Activated naive CD8-positive, alpha-beta T cell treated with anti-CD3 and anti-CD28 coated beads, Interleukin-2, amount 50 U/mL, for 24 hours (primary cell): ENCODE results near the gene FCN2.

Experiments
- ATAC-seq: fragments of 150-1000 bp; cut with Tn5 transposase; one replicate; pipeline ENCODE4 v1.10.0; 2021
- DNase-seq: peaks from one replicate; pipeline ENCODE4 v3.0.0; 2021
- H3K27ac Mint-ChIP-seq: one replicate; pipeline ENCODE4 v1.8.0; 2021; ENCODE audit warnings: mild to moderate bottlenecking, mixed read lengths
- H3K27me3 Mint-ChIP-seq: one replicate; pipeline ENCODE4 v1.8.0; 2021; ENCODE audit warnings: mixed read lengths
- H3K36me3 Mint-ChIP-seq: one replicate; pipeline ENCODE4 v1.8.0; 2021; ENCODE audit warnings: low read depth, mixed read lengths
- H3K4me1 Mint-ChIP-seq: one replicate; pipeline ENCODE4 v1.8.0; 2021; ENCODE audit warnings: mixed read lengths
- H3K4me3 Mint-ChIP-seq: one replicate; pipeline ENCODE4 v1.8.0; 2021; ENCODE audit warnings: mild to moderate bottlenecking, moderate library complexity, mixed read lengths
- H3K9me3 Mint-ChIP-seq: one replicate; pipeline ENCODE4 v1.8.0; 2021; ENCODE audit warnings: mixed read lengths

Gene FCN2

DNA sequence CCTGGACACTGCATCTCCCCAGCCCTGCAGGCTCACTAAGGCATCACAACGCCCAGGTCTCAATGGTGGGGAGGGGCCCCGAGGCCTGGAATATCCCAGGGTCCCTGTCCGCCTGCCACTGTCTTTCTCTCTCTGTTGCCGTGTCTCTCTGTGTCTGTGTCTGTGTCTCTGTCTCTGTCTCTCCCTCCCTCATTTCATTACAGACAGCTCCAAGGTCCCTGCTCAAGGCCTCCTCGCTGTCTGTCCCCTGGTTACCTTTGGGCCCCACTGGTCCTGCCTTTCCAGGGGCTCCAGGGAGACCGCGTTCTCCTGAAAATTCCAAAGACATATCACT lies 33.9 kb downstream of the FCN2 start:
- H3K27me3 Mint-ChIP-seq: peaks cover 16% of the 10 kb centered on the region
- no peak overlapping the region for H3K27ac Mint-ChIP-seq
- H3K4me3 Mint-ChIP-seq: no peak overlapping the region

DNA sequence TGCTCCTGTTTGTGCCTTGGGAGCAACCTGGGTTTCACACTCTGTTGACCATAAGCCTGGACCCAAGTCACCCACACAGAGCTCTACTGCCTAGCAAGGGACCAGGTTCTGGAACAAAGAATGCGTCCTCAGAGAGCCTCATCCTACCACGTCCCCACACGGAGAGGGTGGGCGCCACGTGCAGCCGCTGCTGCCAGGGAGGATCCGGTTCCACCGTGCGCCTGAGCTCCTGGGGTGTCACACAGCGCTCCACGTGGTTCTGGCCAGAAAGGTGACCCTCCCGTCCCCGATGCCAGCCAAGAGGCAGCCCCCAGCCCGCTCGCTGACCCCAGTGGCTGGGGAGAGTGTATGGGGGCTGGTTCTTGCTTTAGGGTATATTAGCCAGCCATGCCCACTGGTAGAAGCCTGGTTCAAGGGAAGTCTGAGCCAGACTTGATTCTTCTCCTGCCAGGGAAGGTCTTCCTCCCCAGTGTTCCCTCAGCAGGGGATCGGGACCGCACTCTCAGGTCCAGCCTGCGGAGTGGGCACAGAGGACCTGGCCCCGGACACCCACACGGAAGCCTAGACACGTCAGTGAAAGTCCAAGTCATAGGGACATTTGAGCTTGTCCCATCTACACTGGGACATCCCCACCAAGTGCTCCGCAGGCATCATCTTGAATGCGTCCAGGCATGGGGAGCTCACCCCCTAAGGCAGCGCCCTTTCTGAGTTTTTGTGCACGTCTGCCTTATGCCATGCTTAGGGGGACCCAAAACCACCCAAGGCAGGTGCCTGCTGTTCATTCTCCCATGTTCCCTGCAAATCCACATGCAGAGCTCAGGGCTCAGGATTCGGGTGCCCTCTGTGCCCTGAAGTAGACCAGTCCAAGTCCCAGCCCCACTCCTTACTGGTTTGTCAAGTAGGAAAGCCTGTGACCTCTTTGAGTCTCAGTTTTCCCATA lies 34.7 kb downstream of the FCN2 start:
- DNase-seq (no peak), ATAC-seq (no peak)
- Mint-ChIP-seq H3K27ac (no peak overlapping the region), H3K4me1 (peaks cover 2% of the 10 kb centered on the region), H3K4me3 (no peak overlapping the region), H3K9me3 (peaks cover 6% of the 10 kb centered on the region), H3K36me3 (peaks cover 3% of the 10 kb centered on the region), H3K27me3 (peaks cover 13% of the 10 kb centered on the region)

More for the DNA sequence above, 33.9 kb downstream of the FCN2 start:
- Mint-ChIP-seq H3K9me3 (no peaks in the 10 kb centered on the region), H3K36me3 (no peaks in the 10 kb centered on the region), H3K4me1 (peaks cover 3% of the 10 kb centered on the region)
- ATAC-seq: no peak
- no peak for DNase-seq

DNA sequence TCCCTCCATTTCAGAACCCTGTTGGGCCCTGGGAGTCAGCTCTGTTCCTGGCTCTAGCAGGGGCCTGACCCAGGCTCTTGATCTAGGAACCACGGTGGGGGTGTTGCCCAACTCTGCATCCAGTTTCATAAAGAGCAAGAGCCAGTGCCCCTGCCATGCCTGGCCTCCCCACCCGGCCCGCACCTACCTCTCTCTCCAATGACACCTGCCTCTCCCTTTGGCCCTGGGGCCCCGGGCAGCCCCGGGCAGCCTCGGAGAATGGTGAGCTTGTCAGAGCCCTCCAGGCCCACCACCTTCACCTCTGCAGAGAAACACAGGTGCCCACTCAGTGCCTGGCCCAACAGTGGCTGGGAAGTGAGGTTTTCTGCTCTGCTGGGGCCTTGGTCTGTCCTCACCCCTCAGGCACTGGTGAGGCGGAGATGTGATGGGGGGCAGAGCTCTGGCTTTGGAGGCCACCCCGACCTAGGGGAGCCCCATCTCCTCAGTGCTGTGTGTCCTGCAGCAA lies 35.6 kb downstream of the FCN2 start:
- Mint-ChIP-seq H3K27me3 (peaks cover 9% of the 10 kb centered on the region), H3K36me3 (peaks cover 3% of the 10 kb centered on the region), H3K4me1 (peaks cover under 1% of the 10 kb centered on the region), H3K27ac (no peak overlapping the region), H3K4me3 (no peak overlapping the region), H3K9me3 (peaks cover 6% of the 10 kb centered on the region)
- ATAC-seq (no peak), DNase-seq (no peak)

DNA sequence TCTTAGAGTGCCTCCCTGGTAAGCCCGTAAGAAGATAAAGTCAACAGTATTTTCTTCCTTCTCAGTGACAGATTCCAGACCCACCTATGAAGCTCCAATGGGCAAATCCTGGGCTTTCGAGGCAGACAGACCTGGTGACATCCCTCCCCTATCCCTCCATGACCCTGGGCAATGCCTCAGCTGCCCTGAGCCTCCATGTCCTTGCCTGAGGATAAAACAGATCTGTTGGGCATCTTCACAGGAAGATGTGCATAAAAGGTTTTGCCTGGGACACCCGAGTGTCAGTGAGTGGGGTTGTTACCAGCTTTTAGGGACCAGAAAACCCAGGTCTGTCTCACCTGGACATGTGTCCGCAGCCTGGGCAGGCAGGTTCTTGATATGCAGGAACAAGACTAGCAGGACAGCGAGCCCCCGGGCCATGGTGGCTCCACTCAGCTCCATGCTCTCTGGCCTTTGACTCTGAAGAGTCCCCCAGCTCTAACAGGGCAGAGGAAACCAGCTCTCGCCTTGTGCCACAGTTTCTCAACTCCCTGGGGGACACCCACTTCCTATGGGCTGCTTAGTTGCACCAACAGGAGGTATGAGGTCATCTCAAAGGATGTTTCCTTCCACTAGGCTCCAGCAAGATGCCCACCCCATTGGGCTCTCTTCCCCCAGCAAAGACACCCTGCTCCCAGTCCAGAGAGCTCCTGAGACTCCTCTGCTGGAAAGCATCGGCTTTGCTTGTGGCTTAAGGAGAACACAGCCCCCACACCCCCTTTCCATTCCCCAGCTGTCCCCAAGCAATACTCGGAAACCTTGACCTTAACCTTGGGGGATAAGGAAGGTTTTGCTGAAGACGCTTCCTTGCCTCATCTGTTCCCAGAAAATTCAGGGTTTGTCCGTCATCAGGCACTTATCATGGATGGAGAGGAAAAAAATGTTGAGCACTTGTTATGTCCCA lies 37.1 kb downstream of the FCN2 start, which contains the start of gene FCN1:
FCN1 (minus strand) TSS at position 482 of the 943 bp plus-strand sequence; CDS start at position 441, 41 bp downstream.
- H3K4me1 Mint-ChIP-seq: peaks cover 2% of the 10 kb centered on the region
- no peak within 1 kb of the TSS for H3K4me3 Mint-ChIP-seq
- H3K36me3 Mint-ChIP-seq: peaks cover 3% of the 10 kb centered on the region
- H3K27me3 Mint-ChIP-seq: peaks cover 3% of the 10 kb centered on the region
- H3K9me3 Mint-ChIP-seq: peaks cover 6% of the 10 kb centered on the region
- no peak for ATAC-seq
- no peak within 1 kb of the TSS for H3K27ac Mint-ChIP-seq
- DNase-seq: no peak

DNA sequence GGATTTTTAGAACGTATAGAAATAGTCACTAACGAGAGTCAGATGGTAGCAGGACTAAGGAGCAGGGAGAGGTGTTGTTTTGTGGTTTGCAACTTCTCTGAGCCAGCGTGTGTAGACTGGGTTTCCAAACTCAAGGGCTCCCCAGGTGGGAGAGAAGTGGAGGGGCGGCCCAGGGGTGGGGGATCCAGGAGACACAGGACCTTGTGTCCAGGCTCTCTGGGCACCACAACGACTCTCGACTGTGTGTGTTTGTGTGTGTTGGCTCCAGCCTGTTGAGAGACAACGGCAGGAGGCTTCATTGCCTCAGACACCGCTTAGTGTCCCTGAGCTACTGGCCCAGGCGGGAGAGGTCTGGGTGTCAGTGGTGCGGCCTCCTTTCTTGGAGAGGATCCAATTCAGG lies 38.0 kb downstream of the FCN2 start:
- Mint-ChIP-seq H3K36me3 (peaks cover 3% of the 10 kb centered on the region), H3K27me3 (peaks cover 3% of the 10 kb centered on the region), H3K4me3 (no peak overlapping the region), H3K9me3 (peaks cover 6% of the 10 kb centered on the region), H3K27ac (no peak overlapping the region), H3K4me1 (peaks cover 2% of the 10 kb centered on the region)
- DNase-seq (no peak), ATAC-seq (no peak)

DNA sequence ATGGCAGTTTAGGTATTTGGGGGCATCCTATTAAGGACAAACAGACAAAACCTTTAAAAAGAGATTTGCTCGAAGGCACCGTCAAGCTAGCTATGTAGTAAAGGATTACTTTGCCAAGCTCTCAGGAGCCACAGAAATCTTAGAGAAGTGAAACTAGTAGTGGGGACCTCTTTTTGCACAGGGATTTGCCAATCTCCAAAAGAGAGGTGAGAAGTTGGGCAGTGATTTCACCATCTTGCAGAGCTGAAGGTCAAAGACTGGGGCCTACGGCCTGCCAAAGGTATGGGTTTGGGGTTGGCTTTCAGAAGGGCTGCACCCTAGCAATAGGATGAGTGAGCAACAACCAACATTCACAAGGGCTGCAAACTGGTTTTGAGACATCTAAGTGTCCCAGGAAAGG lies 38.7 kb downstream of the FCN2 start:
- Mint-ChIP-seq H3K36me3 (peaks cover 3% of the 10 kb centered on the region), H3K27me3 (peaks cover 3% of the 10 kb centered on the region), H3K9me3 (peaks cover 6% of the 10 kb centered on the region), H3K4me1 (peaks cover 2% of the 10 kb centered on the region), H3K4me3 (no peak overlapping the region), H3K27ac (no peak overlapping the region)
- DNase-seq: no peak
- ATAC-seq: no peak

DNA sequence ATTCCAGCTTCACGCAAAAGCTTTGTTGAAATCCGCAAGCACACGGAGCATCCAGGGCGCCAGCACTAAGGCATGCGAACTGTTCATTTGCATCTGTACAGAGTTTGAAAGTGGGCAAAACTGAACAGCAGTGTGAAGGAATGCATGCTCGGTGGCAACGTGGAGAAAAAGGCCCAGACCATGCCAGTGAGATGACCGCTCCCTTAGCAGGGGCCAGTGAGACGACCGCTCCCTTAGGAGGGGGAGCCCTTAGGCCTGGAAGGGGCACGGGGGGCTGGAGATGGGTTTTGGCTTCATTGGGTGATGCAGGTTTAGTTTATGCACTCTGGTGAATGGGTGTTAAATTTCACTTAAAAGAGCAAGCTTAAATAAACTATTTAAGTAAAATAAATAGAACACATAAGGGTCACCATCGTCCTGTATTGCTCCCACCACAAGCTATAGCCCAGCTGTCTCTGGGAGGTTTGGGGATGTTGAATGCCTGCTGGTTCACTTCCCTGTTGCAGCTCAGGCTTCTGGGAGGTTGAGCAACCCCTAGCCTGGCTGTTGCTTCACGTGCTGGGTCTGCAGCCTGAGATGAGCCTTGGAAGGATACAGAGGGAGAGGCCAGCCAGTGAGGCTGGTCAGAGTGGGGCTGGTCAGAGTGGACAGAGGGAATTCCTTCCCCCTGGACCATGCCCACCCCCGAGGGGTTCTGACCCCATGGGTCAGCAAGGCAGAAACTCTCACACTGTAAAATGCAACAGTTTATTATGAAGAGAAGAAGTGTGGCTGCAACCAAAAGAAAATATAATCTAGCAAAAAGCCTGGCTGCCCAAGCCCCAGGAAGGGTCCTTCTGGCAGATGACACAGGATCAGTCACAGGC lies 41.7 kb downstream of the FCN2 start:
- Mint-ChIP-seq H3K36me3 (peaks cover 3% of the 10 kb centered on the region), H3K9me3 (peaks cover 6% of the 10 kb centered on the region), H3K4me1 (peaks cover 2% of the 10 kb centered on the region), H3K4me3 (no peak overlapping the region), H3K27me3 (peaks cover 3% of the 10 kb centered on the region), H3K27ac (no peak overlapping the region)
- ATAC-seq: no peak
- no peak for DNase-seq

DNA sequence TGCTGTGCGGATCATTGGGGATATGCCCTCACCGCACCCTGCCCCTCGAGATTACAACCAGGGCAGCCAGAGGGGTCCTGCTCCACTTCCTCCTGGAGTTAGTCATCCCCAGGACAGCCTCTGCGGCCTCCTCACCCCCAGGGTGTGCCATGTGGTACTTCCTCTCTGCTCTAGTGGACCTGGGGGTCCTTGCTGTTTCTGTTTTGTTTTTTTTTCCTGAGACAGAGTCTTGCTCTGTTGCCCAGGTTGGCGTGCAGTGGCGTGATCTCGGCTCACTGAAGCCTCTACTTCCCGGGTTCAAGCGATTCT lies 42.3 kb downstream of the FCN2 start:
- Mint-ChIP-seq H3K4me3 (no peak overlapping the region), H3K4me1 (peaks cover 2% of the 10 kb centered on the region), H3K27me3 (peaks cover 4% of the 10 kb centered on the region), H3K9me3 (peaks cover 6% of the 10 kb centered on the region), H3K27ac (no peak overlapping the region), H3K36me3 (peaks cover 3% of the 10 kb centered on the region)
- DNase-seq: no peak
- no peak for ATAC-seq

DNA sequence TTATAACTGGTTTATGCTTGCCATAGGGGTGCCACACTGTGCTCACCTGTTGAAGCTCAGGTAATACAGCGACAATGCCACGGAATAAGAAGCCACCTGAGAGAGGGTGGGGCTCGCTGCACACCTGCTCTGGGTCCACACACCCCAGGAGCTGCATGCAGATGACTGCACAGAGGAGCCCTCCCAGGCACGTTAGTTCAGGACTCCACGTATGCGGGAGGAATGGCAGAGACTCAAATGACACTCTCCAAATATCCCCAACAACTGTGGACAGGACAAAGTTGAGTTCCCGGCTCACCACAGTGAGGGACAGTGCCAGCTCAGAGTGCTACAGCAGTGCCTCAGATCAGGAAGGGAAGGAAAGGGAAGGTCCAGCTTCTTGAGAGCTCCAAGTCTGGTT lies 42.9 kb downstream of the FCN2 start:
- no peak overlapping the region for H3K4me3 Mint-ChIP-seq
- DNase-seq: no peak

DNA sequence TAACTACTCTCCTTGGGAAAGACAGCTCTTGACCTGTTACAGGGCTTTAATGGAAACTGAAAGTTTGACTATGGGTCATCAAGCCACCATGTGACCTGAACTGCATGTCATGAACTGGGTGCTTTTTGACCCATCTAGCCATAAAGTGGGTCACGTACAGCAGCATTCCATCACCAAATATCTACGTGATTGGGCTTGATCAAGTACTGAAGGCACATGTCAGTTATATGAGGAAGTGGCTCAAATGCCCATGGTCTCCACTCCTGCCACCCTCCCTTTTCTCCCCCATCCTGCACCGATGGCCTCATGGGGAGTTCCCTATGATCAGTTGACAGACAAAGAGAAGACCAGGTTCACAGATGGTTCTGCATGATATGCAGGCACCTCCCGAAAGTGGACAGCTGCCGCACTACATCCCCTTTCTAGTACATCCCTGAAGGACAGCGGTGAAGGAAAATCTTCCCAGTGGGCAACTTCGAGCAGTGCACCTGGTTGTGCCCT lies 44.5 kb downstream of the FCN2 start:
- no peak overlapping the region for H3K4me3 Mint-ChIP-seq
- H3K36me3 Mint-ChIP-seq: no peaks in the 10 kb centered on the region
- H3K27me3 Mint-ChIP-seq: peaks cover 2% of the 10 kb centered on the region
- no peak for DNase-seq
- no peak for ATAC-seq
- peaks cover 9% of the 10 kb centered on the region for H3K4me1 Mint-ChIP-seq
- H3K27ac Mint-ChIP-seq: no peak overlapping the region
- no peaks in the 10 kb centered on the region for H3K9me3 Mint-ChIP-seq

More for the DNA sequence above, 42.9 kb downstream of the FCN2 start:
- peaks cover 5% of the 10 kb centered on the region for H3K27me3 Mint-ChIP-seq
- peaks cover 3% of the 10 kb centered on the region for H3K36me3 Mint-ChIP-seq
- H3K4me1 Mint-ChIP-seq: peaks cover 2% of the 10 kb centered on the region
- H3K27ac Mint-ChIP-seq: no peak overlapping the region
- H3K9me3 Mint-ChIP-seq: peaks cover 6% of the 10 kb centered on the region
- no peak for ATAC-seq

DNA sequence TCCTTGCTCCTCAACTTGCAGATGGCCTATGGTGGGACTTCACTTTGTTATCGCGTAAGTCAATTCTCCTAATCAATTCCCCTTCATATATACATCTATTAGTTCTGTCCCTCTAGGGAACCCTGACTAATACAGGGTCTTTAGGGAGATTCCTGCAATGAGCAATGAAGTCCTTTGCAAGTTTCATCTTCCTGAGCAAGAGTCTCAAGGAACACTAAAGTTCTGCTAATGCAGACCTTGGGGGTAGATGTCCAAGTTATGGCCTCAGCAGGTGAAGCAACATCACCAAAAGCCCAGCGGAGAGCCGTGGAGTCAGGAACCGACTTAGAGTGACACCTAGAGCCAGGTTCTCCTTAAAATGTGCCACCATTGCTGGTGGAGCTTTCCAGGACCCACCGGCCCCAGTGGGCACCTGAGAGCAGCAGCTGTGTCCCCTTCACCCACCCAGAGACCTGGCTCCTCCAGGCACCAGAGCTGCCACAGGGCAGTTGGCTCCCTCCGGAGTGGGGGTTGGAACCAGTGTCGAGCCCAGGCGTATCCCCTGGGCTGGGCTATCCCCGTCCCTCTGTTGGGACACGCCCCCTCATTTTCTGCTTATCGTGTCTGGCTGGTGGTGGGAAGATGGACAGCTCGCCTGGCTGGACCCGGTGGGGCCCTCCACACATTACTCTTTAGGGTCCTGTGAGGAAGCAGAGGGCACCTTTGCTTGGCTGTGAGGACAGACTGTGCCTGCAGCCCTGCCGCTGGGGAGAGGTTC lies 48.0 kb downstream of the FCN2 start:
- ATAC-seq: no peak
- Mint-ChIP-seq H3K36me3 (no peaks in the 10 kb centered on the region), H3K9me3 (no peaks in the 10 kb centered on the region), H3K4me1 (peaks cover 10% of the 10 kb centered on the region), H3K4me3 (no peak overlapping the region), H3K27ac (no peak overlapping the region), H3K27me3 (peaks cover 7% of the 10 kb centered on the region)
- no peak for DNase-seq

DNA sequence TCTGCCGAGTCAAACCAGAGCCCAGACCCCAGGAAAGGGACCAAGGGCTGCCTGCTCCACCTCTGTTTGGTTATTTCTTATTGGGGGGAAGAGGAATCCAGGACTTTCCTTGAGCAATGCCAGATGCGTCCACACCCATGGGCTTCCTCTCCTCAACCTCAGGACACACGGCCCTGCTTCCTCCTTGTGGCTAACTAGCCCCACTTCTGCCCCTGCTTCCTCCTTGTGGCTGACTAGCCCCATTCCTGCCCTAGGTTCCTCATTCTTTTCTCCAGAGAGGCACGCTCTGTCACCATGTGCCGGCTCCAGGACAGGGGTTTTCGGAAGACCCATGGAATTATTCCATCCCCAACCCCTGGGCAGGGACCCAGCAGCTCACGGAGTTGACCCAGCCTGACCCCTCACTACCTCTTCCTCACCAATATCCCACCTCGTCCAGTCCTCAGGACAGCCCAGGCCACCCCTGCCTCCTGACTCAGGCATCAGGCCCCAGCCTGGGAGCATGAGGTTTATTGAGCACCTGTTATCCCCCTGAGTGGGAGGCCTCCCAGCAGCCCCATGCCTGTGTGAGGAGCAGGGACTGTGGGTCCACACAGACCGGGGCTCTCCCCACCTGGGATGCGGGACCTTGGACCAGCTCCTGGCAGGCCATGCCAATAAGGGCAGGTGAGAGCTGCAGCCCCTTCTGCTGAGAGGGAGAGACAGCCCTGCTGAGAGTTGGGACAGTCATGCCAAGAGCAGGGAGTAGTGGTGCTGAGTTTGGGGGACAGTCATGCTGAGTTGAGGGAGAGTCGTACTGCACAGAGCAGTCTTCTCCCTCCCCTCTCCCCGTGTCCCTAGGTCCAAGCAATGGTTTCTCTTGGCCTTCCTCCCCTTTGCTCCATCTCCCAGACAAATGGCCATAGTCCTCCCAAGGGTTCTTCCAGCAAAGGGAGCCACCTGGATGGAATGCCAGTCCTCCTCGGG lies 48.9 kb downstream of the FCN2 start:
- ATAC-seq (no peak), DNase-seq (peak; percentile 4)
- Mint-ChIP-seq H3K4me3 (no peak overlapping the region), H3K27me3 (peaks cover 7% of the 10 kb centered on the region), H3K9me3 (no peaks in the 10 kb centered on the region), H3K27ac (no peak overlapping the region), H3K4me1 (peaks cover 10% of the 10 kb centered on the region), H3K36me3 (no peaks in the 10 kb centered on the region)
